ENCODE results near the gene RFTN1.

Gene RFTN1

DNA sequence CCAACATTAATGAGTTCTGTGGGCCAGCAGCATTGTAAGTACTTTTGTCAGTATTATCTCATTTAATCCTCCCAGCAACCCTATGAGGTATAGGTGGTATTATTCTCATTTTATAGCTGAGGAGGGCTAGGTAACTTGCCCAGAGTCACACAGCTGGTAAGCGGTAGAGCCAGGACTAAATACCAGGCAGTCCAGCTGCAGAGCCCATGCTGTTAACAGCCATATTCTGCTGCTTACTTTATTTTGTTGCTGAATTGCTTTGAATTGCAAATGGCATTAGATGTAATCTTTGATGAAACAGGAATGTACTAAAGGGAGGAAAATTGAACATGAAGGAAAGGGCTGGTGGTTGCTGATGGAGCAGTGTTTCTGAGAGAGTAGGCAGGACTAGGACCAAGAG, 228.9 kb downstream of the RFTN1 start:
- CTCF ChIA-PET: interaction anchor here (1.1 to 5.6 kb wide), 3 partner anchors 15 to 267 kb away, joined by 3 to 33 read pairs (median 28); no protein-coding TSS in a partner anchor
- Histone ChIP-seq H3K27me3 (replicated peaks in 2 of 5; ENCODE audit: control insufficient read depth in 4 of 5, insufficient read depth in 5 of 5, low read length in 4 of 5) (no peaks in the 10 kb centered on the region), H3K4me1 (ENCODE audit: control extremely low read depth in 1 of 4, control insufficient read depth in 4 of 4, insufficient read depth in 4 of 4, low read length in 3 of 4) (peaks cover 10 to 35% (median 22%) of the 10 kb centered on the region in 4 experiments), H3K4me3 (ENCODE audit: control insufficient read depth in 1 of 7, extremely low read depth in 1 of 7, insufficient read depth in 4 of 7, low read depth in 2 of 7, low read length in 6 of 7) (no peak overlapping the region), H3K27ac (ENCODE audit: insufficient read depth in 1 of 2, low read depth in 1 of 2, low read length in 2 of 2, poor library complexity in 1 of 2, severe bottlenecking in 2 of 2) (no peak overlapping the region), H3K36me3 (ENCODE audit: control insufficient read depth in 4 of 4, insufficient read depth in 4 of 4, low read length in 3 of 4) (peaks cover 4 to 51% (median 14%) of the 10 kb centered on the region in 4 experiments), H3K9me3 (ENCODE audit: control extremely low read depth in 1 of 5, control insufficient read depth in 4 of 5, insufficient read depth in 2 of 5, low read depth in 1 of 5, low read length in 4 of 5) (no peaks in the 10 kb centered on the region)
- no peak for DNase-seq
- POLR2A ChIA-PET: no interaction called here
- no CpG with 5 or more reads among the region's 1 CpG for WGBS (ENCODE audit: insufficient coverage)

DNA sequence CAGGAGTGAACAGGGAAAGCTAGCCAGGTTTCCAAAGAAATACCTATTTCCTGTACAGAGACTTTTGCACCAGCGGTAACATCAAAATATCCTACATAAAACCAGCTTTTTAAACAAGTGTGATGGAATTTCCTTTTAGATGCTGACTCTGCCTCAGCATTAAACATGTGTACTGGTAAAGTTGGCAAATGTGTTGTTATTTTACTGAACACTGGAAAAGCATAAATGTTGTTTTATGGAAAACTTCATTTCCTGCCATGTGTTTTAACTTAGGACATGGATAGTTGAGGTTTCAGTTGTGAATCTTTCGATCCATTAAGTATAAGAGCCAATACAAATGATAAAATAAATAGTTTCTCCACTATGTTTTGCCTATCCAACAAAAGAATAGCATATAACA, 232.8 kb downstream of the RFTN1 start:
- WGBS (ENCODE audit: insufficient coverage): no CpG with 5 or more reads among the region's 2 CpGs
- DNase-seq: no peak
- CTCF ChIA-PET: interaction anchor here (1.9 kb wide), 1 partner anchor 8 kb away, joined by 4 read pairs; no protein-coding TSS in a partner anchor
- Histone ChIP-seq H3K9me3 (ENCODE audit: control extremely low read depth in 1 of 5, control insufficient read depth in 4 of 5, insufficient read depth in 2 of 5, low read depth in 1 of 5, low read length in 4 of 5) (no peaks in the 10 kb centered on the region), H3K27me3 (replicated peaks in 2 of 5; ENCODE audit: control insufficient read depth in 4 of 5, insufficient read depth in 5 of 5, low read length in 4 of 5) (no peaks in the 10 kb centered on the region), H3K4me1 (ENCODE audit: control extremely low read depth in 1 of 4, control insufficient read depth in 4 of 4, insufficient read depth in 4 of 4, low read length in 3 of 4) (no peaks in the 10 kb centered on the region), H3K27ac (ENCODE audit: insufficient read depth in 1 of 2, low read depth in 1 of 2, low read length in 2 of 2, poor library complexity in 1 of 2, severe bottlenecking in 2 of 2) (no peak overlapping the region), H3K4me3 (ENCODE audit: control insufficient read depth in 1 of 7, extremely low read depth in 1 of 7, insufficient read depth in 4 of 7, low read depth in 2 of 7, low read length in 6 of 7) (no peak overlapping the region), H3K36me3 (ENCODE audit: control insufficient read depth in 4 of 4, insufficient read depth in 4 of 4, low read length in 3 of 4) (peaks cover 9 to 54% (median 18%) of the 10 kb centered on the region in 4 experiments)
- POLR2A ChIA-PET: no interaction called here

- Histone ChIP-seq H3K27me3 (replicated peaks in 2 of 5; ENCODE audit: control insufficient read depth in 4 of 5, insufficient read depth in 5 of 5, low read length in 4 of 5) (no peaks in the 10 kb centered on the region), H3K36me3 (ENCODE audit: control insufficient read depth in 4 of 4, insufficient read depth in 4 of 4, low read length in 3 of 4) (peaks cover 9 to 48% (median 23%) of the 10 kb centered on the region in 4 experiments), H3K27ac (ENCODE audit: insufficient read depth in 1 of 2, low read depth in 1 of 2, low read length in 2 of 2, poor library complexity in 1 of 2, severe bottlenecking in 2 of 2) (no peak overlapping the region), H3K4me1 (ENCODE audit: control extremely low read depth in 1 of 4, control insufficient read depth in 4 of 4, insufficient read depth in 4 of 4, low read length in 3 of 4) (no peaks in the 10 kb centered on the region), H3K4me3 (ENCODE audit: control insufficient read depth in 1 of 7, extremely low read depth in 1 of 7, insufficient read depth in 4 of 7, low read depth in 2 of 7, low read length in 6 of 7) (no peak overlapping the region), H3K9me3 (ENCODE audit: control extremely low read depth in 1 of 5, control insufficient read depth in 4 of 5, insufficient read depth in 2 of 5, low read depth in 1 of 5, low read length in 4 of 5) (no peaks in the 10 kb centered on the region)
- ChIA-PET POLR2A (no interaction called here), CTCF (interaction anchor here (1.7 to 2.7 kb wide), 3 partner anchors 7 to 10 kb away, joined by 3 to 7 read pairs (median 4); no protein-coding TSS in a partner anchor)
- WGBS (ENCODE audit: insufficient coverage): 100% methylated on average over 3 of the region's 3 CpGs
- DNase-seq: no peak
Observed at GRCh38 chr3:16279010-16279801, 234.3 kb downstream of the RFTN1 start.

GRCh38 chr3:16277471-16277870, 236.0 kb downstream of the RFTN1 start:
- no peak for DNase-seq
- no peak overlapping the region for H3K4me3 ChIP-seq (ENCODE audit: control insufficient read depth in 1 of 7, extremely low read depth in 1 of 7, insufficient read depth in 4 of 7, low read depth in 2 of 7, low read length in 6 of 7)
- H3K27ac ChIP-seq (ENCODE audit: insufficient read depth in 1 of 2, low read depth in 1 of 2, low read length in 2 of 2, poor library complexity in 1 of 2, severe bottlenecking in 2 of 2): no peak overlapping the region
- POLR2A ChIA-PET: no interaction called here
- no peaks in the 10 kb centered on the region for H3K9me3 ChIP-seq (ENCODE audit: control extremely low read depth in 1 of 5, control insufficient read depth in 4 of 5, insufficient read depth in 2 of 5, low read depth in 1 of 5, low read length in 4 of 5)
- no peaks in the 10 kb centered on the region for H3K4me1 ChIP-seq (ENCODE audit: control extremely low read depth in 1 of 4, control insufficient read depth in 4 of 4, insufficient read depth in 4 of 4, low read length in 3 of 4)
- 100% methylated on average over 2 of the region's 3 CpGs for WGBS (ENCODE audit: insufficient coverage)
- CTCF ChIA-PET: interaction anchor here (0.8 to 2.7 kb wide), 5 partner anchors 8 to 258 kb away, joined by 3 to 7 read pairs (median 3); no protein-coding TSS in a partner anchor
- H3K27me3 ChIP-seq (replicated peaks in 2 of 5; ENCODE audit: control insufficient read depth in 4 of 5, insufficient read depth in 5 of 5, low read length in 4 of 5): no peaks in the 10 kb centered on the region
- peaks cover 6 to 32% (median 18%) of the 10 kb centered on the region in 4 experiments for H3K36me3 ChIP-seq (ENCODE audit: control insufficient read depth in 4 of 4, insufficient read depth in 4 of 4, low read length in 3 of 4)

DNA sequence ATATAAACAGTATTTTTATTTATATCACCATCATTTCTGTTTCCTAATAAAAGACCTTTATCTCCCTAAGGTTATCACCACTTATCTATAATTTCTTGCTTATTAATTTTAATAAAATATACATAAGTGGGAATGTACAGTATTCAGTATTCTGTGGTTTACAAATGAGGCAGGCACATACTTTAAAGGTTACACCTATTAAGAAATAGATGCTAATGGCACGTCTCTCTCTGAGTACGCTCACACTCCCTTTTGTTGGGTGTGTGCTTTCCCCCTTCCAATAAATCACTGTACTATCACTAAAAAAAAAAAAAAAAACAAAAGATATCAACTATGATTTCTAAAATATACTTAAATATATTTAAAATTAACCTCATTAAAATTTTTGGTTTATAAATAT, 239.6 kb downstream of the RFTN1 start:
- ChIA-PET CTCF (interaction anchor here (1.8 kb wide), 1 partner anchor 278 kb away, joined by 6 read pairs; no protein-coding TSS in a partner anchor), POLR2A (no interaction called here)
- Histone ChIP-seq H3K36me3 (ENCODE audit: control insufficient read depth in 4 of 4, insufficient read depth in 4 of 4, low read length in 3 of 4) (peaks cover 4 to 38% (median 26%) of the 10 kb centered on the region in 4 experiments), H3K27me3 (replicated peaks in 2 of 5; ENCODE audit: control insufficient read depth in 4 of 5, insufficient read depth in 5 of 5, low read length in 4 of 5) (no peaks in the 10 kb centered on the region), H3K27ac (ENCODE audit: insufficient read depth in 1 of 2, low read depth in 1 of 2, low read length in 2 of 2, poor library complexity in 1 of 2, severe bottlenecking in 2 of 2) (no peak overlapping the region), H3K4me1 (ENCODE audit: control extremely low read depth in 1 of 4, control insufficient read depth in 4 of 4, insufficient read depth in 4 of 4, low read length in 3 of 4) (no peaks in the 10 kb centered on the region), H3K4me3 (ENCODE audit: control insufficient read depth in 1 of 7, extremely low read depth in 1 of 7, insufficient read depth in 4 of 7, low read depth in 2 of 7, low read length in 6 of 7) (no peak overlapping the region), H3K9me3 (ENCODE audit: control extremely low read depth in 1 of 5, control insufficient read depth in 4 of 5, insufficient read depth in 2 of 5, low read depth in 1 of 5, low read length in 4 of 5) (no peaks in the 10 kb centered on the region)
- WGBS (ENCODE audit: insufficient coverage): no CpG with 5 or more reads among the region's 2 CpGs
- no peak for DNase-seq

- H3K27ac ChIP-seq (ENCODE audit: insufficient read depth in 1 of 2, low read depth in 1 of 2, low read length in 2 of 2, poor library complexity in 1 of 2, severe bottlenecking in 2 of 2): no peak overlapping the region
- CTCF ChIA-PET: interaction anchor here (0.5 to 6.2 kb wide), 5 partner anchors 8 to 258 kb away, joined by 3 to 38 read pairs (median 5); no protein-coding TSS in a partner anchor
- no peaks in the 10 kb centered on the region for H3K27me3 ChIP-seq (replicated peaks in 2 of 5; ENCODE audit: control insufficient read depth in 4 of 5, insufficient read depth in 5 of 5, low read length in 4 of 5)
- no peaks in the 10 kb centered on the region for H3K9me3 ChIP-seq (ENCODE audit: control extremely low read depth in 1 of 5, control insufficient read depth in 4 of 5, insufficient read depth in 2 of 5, low read depth in 1 of 5, low read length in 4 of 5)
- H3K36me3 ChIP-seq (ENCODE audit: control insufficient read depth in 4 of 4, insufficient read depth in 4 of 4, low read length in 3 of 4): peaks cover 2 to 33% (median 21%) of the 10 kb centered on the region in 4 experiments
- H3K4me1 ChIP-seq (ENCODE audit: control extremely low read depth in 1 of 4, control insufficient read depth in 4 of 4, insufficient read depth in 4 of 4, low read length in 3 of 4): no peaks in the 10 kb centered on the region
- DNase-seq: no peak
- whole genome bisulfite sequencing (ENCODE audit: insufficient coverage): no CpG with 5 or more reads among the region's 1 CpG
- POLR2A ChIA-PET: interaction anchor here (0.6 kb wide), 1 partner anchor 274 kb away, joined by 3 read pairs; no protein-coding TSS in a partner anchor
- H3K4me3 ChIP-seq (ENCODE audit: control insufficient read depth in 1 of 7, extremely low read depth in 1 of 7, insufficient read depth in 4 of 7, low read depth in 2 of 7, low read length in 6 of 7): no peak overlapping the region
Observed at GRCh38 chr3:16272588-16272987, 240.9 kb downstream of the RFTN1 start.

- Histone ChIP-seq H3K27me3 (replicated peaks in 2 of 5; ENCODE audit: control insufficient read depth in 4 of 5, insufficient read depth in 5 of 5, low read length in 4 of 5) (no peaks in the 10 kb centered on the region), H3K27ac (ENCODE audit: insufficient read depth in 1 of 2, low read depth in 1 of 2, low read length in 2 of 2, poor library complexity in 1 of 2, severe bottlenecking in 2 of 2) (no peak overlapping the region), H3K36me3 (ENCODE audit: control insufficient read depth in 4 of 4, insufficient read depth in 4 of 4, low read length in 3 of 4) (peaks cover 0 to 29% (median 15%) of the 10 kb centered on the region in 4 experiments), H3K9me3 (ENCODE audit: control extremely low read depth in 1 of 5, control insufficient read depth in 4 of 5, insufficient read depth in 2 of 5, low read depth in 1 of 5, low read length in 4 of 5) (no peaks in the 10 kb centered on the region), H3K4me3 (ENCODE audit: control insufficient read depth in 1 of 7, extremely low read depth in 1 of 7, insufficient read depth in 4 of 7, low read depth in 2 of 7, low read length in 6 of 7) (no peak overlapping the region), H3K4me1 (ENCODE audit: control extremely low read depth in 1 of 4, control insufficient read depth in 4 of 4, insufficient read depth in 4 of 4, low read length in 3 of 4) (peaks cover under 1 to 11% (median 10%) of the 10 kb centered on the region in 4 experiments)
- POLR2A ChIA-PET: no interaction called here
- WGBS (ENCODE audit: insufficient coverage): 99% methylated on average over 10 of the region's 10 CpGs
- CTCF ChIA-PET: interaction anchor here (5.9 to 6.2 kb wide), 2 partner anchors 13 to 19 kb away, joined by 33 to 38 read pairs; no protein-coding TSS in a partner anchor
- DNase-seq: no peak
Observed at GRCh38 chr3:16270855-16271254, 242.6 kb downstream of the RFTN1 start.
